ENCODE results near the gene ERV3-1. TPM values are rescaled to one million over a fixed set of nuclear protein-coding genes. Genes with fewer than 3 reads are reported as not detected.
"Not testable (repeated sequence)": the region's sequence is repeated elsewhere in the genome, so short reads cannot be mapped to it uniquely, and the experiment has no call there.

The ERV3-1 gene
- total and polyA plus RNA-seq, 9 of the 15 experiments (the other 6 are each of a cell fraction or from before 2014, with no cell fraction given): 10.2 to 30.0 (median 22.0) TPM

DNA sequence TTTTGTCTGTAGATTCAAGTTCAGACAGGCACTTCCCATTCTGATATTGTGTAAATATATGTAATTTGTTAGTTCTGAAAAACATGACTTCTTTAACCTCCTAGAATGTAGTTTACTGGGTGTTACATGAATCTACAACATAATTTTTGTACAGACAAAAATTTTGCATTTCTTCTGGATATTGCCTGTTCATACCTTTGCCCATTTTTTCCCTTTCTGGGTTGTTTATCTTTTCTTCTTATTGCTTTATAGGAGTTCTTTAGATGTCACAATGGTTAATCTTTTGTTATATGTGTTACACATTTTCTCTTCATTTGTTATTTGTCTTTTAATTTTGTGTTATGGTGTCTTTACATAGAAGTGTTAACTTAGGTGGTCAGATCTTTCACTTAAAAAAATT lies 44.7 kb upstream of the ERV3-1 start:
- H3K27ac ChIP-seq (ENCODE audit: extremely low read depth, low read depth, low read length); H3K36me3 ChIP-seq (ENCODE audit: control insufficient read depth, insufficient read depth, low read length); H3K4me1 ChIP-seq (replicated peaks in 1 of 2; ENCODE audit: control insufficient read depth in 2 of 2, insufficient read depth in 2 of 2, low read length in 2 of 2); H3K4me2 ChIP-seq (ENCODE audit: insufficient read depth, low read length); H3K9me3 ChIP-seq (replicated peaks; ENCODE audit: control insufficient read depth, insufficient read depth, low read depth, low read length); in situ Hi-C loops (cut with MboI); intact Hi-C loops (cut with micrococcal nuclease); DNase-seq (ENCODE audit: extremely low read depth in 1 of 4, low spot score in 3 of 4); H3K27me3 ChIP-seq (ENCODE audit: control insufficient read depth in 2 of 2, insufficient read depth in 2 of 2, low read length in 2 of 2); H3K4me3 ChIP-seq; H2AFZ ChIP-seq (ENCODE audit: low read depth, low read length); H3K9ac ChIP-seq (ENCODE audit: insufficient read depth in 1 of 2, low read depth in 2 of 2, low read length in 2 of 2); ATAC-seq; BruUV-seq (replicated peaks); H4K20me1 ChIP-seq (replicated peaks; ENCODE audit: control insufficient read depth, insufficient read depth, low read length); POLR2A ChIA-PET; H3K9me1 ChIP-seq (ENCODE audit: control insufficient read depth, insufficient read depth, low read length); CTCF ChIA-PET (ENCODE audit: low intra/inter-chr PET ratio): not testable (repeated sequence)
- H3K79me2 ChIP-seq (ENCODE audit: control insufficient read depth, insufficient read depth, low read length): peaks cover 34% of the 10 kb centered on the region
- peak; percentile 60 for FAIRE-seq
- TF ChIP-seq, protein P1, sequence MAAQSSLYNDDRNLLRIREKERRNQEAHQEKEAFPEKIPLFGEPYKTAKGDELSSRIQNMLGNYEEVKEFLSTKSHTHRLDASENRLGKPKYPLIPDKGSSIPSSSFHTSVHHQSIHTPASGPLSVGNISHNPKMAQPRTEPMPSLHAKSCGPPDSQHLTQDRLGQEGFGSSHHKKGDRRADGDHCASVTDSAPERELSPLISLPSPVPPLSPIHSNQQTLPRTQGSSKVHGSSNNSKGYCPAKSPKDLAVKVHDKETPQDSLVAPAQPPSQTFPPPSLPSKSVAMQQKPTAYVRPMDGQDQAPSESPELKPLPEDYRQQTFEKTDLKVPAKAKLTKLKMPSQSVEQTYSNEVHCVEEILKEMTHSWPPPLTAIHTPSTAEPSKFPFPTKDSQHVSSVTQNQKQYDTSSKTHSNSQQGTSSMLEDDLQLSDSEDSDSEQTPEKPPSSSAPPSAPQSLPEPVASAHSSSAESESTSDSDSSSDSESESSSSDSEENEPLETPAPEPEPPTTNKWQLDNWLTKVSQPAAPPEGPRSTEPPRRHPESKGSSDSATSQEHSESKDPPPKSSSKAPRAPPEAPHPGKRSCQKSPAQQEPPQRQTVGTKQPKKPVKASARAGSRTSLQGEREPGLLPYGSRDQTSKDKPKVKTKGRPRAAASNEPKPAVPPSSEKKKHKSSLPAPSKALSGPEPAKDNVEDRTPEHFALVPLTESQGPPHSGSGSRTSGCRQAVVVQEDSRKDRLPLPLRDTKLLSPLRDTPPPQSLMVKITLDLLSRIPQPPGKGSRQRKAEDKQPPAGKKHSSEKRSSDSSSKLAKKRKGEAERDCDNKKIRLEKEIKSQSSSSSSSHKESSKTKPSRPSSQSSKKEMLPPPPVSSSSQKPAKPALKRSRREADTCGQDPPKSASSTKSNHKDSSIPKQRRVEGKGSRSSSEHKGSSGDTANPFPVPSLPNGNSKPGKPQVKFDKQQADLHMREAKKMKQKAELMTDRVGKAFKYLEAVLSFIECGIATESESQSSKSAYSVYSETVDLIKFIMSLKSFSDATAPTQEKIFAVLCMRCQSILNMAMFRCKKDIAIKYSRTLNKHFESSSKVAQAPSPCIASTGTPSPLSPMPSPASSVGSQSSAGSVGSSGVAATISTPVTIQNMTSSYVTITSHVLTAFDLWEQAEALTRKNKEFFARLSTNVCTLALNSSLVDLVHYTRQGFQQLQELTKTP (IDR thresholded peaks at IDR 0.05; ENCODE audit: low read depth in 1 of 2, partially characterized antibody in 2 of 2): peak in 1 of 2 experiments; percentile 98
- peak in 1 of 2 experiments; percentile 34; a peak in 1 of 4 replicates for TF ChIP-seq TRIM24 (IDR thresholded peaks at IDR 0.05)

DNA sequence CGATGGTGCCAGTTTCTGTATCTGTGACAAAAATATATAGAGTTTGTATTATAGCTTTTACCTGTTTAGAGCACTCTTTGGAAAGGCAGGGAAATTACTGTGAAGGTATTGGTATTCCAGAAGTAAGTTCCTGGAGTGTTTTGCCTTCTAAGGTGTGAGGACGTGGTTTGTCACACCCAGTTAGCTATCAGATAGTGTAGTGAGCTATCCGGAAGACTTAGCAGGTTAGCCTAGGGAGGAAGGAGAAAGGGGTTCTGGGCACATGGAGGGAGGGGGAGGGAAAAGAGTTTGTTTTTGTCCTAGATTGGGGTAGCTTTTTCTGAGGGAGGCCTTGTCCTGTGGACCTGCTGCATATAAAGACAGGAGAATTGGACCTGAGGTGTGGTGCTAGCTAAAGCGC lies 39.8 kb upstream of the ERV3-1 start:
- FAIRE-seq; H3K9me3 ChIP-seq (replicated peaks; ENCODE audit: control insufficient read depth, insufficient read depth, low read depth, low read length); H3K27me3 ChIP-seq (ENCODE audit: control insufficient read depth in 2 of 2, insufficient read depth in 2 of 2, low read length in 2 of 2); H3K4me1 ChIP-seq (replicated peaks in 1 of 2; ENCODE audit: control insufficient read depth in 2 of 2, insufficient read depth in 2 of 2, low read length in 2 of 2); H3K27ac ChIP-seq (ENCODE audit: extremely low read depth, low read depth, low read length); POLR2A ChIA-PET; CTCF ChIA-PET (ENCODE audit: low intra/inter-chr PET ratio); H3K4me3 ChIP-seq; H3K9ac ChIP-seq (ENCODE audit: insufficient read depth in 1 of 2, low read depth in 2 of 2, low read length in 2 of 2); intact Hi-C loops (cut with micrococcal nuclease); H2AFZ ChIP-seq (ENCODE audit: low read depth, low read length); H3K4me2 ChIP-seq (ENCODE audit: insufficient read depth, low read length); H3K9me1 ChIP-seq (ENCODE audit: control insufficient read depth, insufficient read depth, low read length); in situ Hi-C loops (cut with MboI); H4K20me1 ChIP-seq (replicated peaks; ENCODE audit: control insufficient read depth, insufficient read depth, low read length); BruUV-seq (replicated peaks): not testable (repeated sequence)
- WGBS (ENCODE audit: insufficient coverage, low coverage, missing lambda C conversion rate): 39% methylated on average over 4 of the region's 4 CpGs
- peak; percentile 60 for ATAC-seq
- peak in 1 of 4 experiments; percentile 5 for DNase-seq (ENCODE audit: extremely low read depth in 1 of 4, low spot score in 3 of 4)
- peaks cover 22% of the 10 kb centered on the region for H3K36me3 ChIP-seq (ENCODE audit: control insufficient read depth, insufficient read depth, low read length)
- peaks cover 41% of the 10 kb centered on the region for H3K79me2 ChIP-seq (ENCODE audit: control insufficient read depth, insufficient read depth, low read length)

Data from K562 (cell line).